Measurements from ENCODE around the gene BTBD2.
A peak's percentile ranks its signal among the peaks of the same experiment; 100 is the strongest.

Gene BTBD2

GRCh38 chr19:2048959-2049740, 33.6 kb upstream of the BTBD2 start:
- H3K27me3 ChIP-seq (ENCODE audit: low read depth, low read length) = no peaks in the 10 kb centered on the region
- H3K4me1 ChIP-seq (ENCODE audit: control insufficient read depth in 1 of 2, insufficient read depth in 2 of 2, low read length in 2 of 2) = peaks cover 21 to 68% of the 10 kb centered on the region in 2 donors
- H3K4me3 ChIP-seq (ENCODE audit: low read depth in 1 of 2, low read length in 2 of 2) = peak overlapping the region; percentile 80 to 99
- peak overlapping the region; percentile 80 for H3K27ac ChIP-seq (ENCODE audit: low read length)
- peaks cover 3 to 27% of the 10 kb centered on the region in 2 donors for H3K36me3 ChIP-seq (ENCODE audit: control insufficient read depth in 1 of 2, insufficient read depth in 2 of 2, low read length in 2 of 2)
- no peaks in the 10 kb centered on the region for H3K9me3 ChIP-seq (ENCODE audit: control insufficient read depth in 1 of 2, low read length in 2 of 2)

- peaks cover 21 to 75% of the 10 kb centered on the region in 2 donors for H3K4me1 ChIP-seq (ENCODE audit: control insufficient read depth in 1 of 2, insufficient read depth in 2 of 2, low read length in 2 of 2)
- no peaks in the 10 kb centered on the region for H3K27me3 ChIP-seq (ENCODE audit: low read depth, low read length)
- H3K36me3 ChIP-seq (ENCODE audit: control insufficient read depth in 1 of 2, insufficient read depth in 2 of 2, low read length in 2 of 2) = peaks cover 3 to 29% of the 10 kb centered on the region in 2 donors
Observed at GRCh38 chr19:2048104-2048958, 32.8 kb upstream of the BTBD2 start.

GRCh38 chr19:2047449-2048103, 32.1 kb upstream of the BTBD2 start:
- Histone ChIP-seq H3K36me3 (ENCODE audit: control insufficient read depth in 1 of 2, insufficient read depth in 2 of 2, low read length in 2 of 2) (peaks cover 3 to 37% of the 10 kb centered on the region in 2 donors), H3K9me3 (ENCODE audit: control insufficient read depth in 1 of 2, low read length in 2 of 2) (no peaks in the 10 kb centered on the region), H3K27ac (ENCODE audit: low read length) (no peak overlapping the region), H3K27me3 (ENCODE audit: low read depth, low read length) (no peaks in the 10 kb centered on the region), H3K4me1 (ENCODE audit: control insufficient read depth in 1 of 2, insufficient read depth in 2 of 2, low read length in 2 of 2) (peaks cover 21 to 82% of the 10 kb centered on the region in 2 donors), H3K4me3 (ENCODE audit: low read depth in 1 of 2, low read length in 2 of 2) (peak overlapping the region in 1 of 2 donors; percentile 99)

More at GRCh38 chr19:2048104-2048958, 32.8 kb upstream of the BTBD2 start:
- Histone ChIP-seq H3K27ac (ENCODE audit: low read length) (no peak overlapping the region), H3K9me3 (ENCODE audit: control insufficient read depth in 1 of 2, low read length in 2 of 2) (no peaks in the 10 kb centered on the region), H3K4me3 (ENCODE audit: low read depth in 1 of 2, low read length in 2 of 2) (peak overlapping the region; percentile 80 to 99)

- Histone ChIP-seq H3K27me3 (ENCODE audit: low read depth, low read length) (no peaks in the 10 kb centered on the region), H3K4me1 (ENCODE audit: control insufficient read depth in 1 of 2, insufficient read depth in 2 of 2, low read length in 2 of 2) (peaks cover 21 to 83% of the 10 kb centered on the region in 2 donors), H3K4me3 (ENCODE audit: low read depth in 1 of 2, low read length in 2 of 2) (no peak overlapping the region), H3K27ac (ENCODE audit: low read length) (no peak overlapping the region), H3K9me3 (ENCODE audit: control insufficient read depth in 1 of 2, low read length in 2 of 2) (no peaks in the 10 kb centered on the region), H3K36me3 (ENCODE audit: control insufficient read depth in 1 of 2, insufficient read depth in 2 of 2, low read length in 2 of 2) (peaks cover 3 to 38% of the 10 kb centered on the region in 2 donors)
Observed at GRCh38 chr19:2047076-2047448, 31.5 kb upstream of the BTBD2 start.

GRCh38 chr19:2046046-2046907, 30.8 kb upstream of the BTBD2 start:
- Histone ChIP-seq H3K27me3 (ENCODE audit: low read depth, low read length) (no peaks in the 10 kb centered on the region), H3K27ac (ENCODE audit: low read length) (no peak overlapping the region), H3K9me3 (ENCODE audit: control insufficient read depth in 1 of 2, low read length in 2 of 2) (no peaks in the 10 kb centered on the region), H3K4me1 (ENCODE audit: control insufficient read depth in 1 of 2, insufficient read depth in 2 of 2, low read length in 2 of 2) (peaks cover 19 to 82% of the 10 kb centered on the region in 2 donors), H3K36me3 (ENCODE audit: control insufficient read depth in 1 of 2, insufficient read depth in 2 of 2, low read length in 2 of 2) (peaks cover 3 to 41% of the 10 kb centered on the region in 2 donors), H3K4me3 (ENCODE audit: low read depth in 1 of 2, low read length in 2 of 2) (no peak overlapping the region)

- Histone ChIP-seq H3K27ac (ENCODE audit: low read length) (no peak overlapping the region), H3K9me3 (ENCODE audit: control insufficient read depth in 1 of 2, low read length in 2 of 2) (no peaks in the 10 kb centered on the region), H3K27me3 (ENCODE audit: low read depth, low read length) (no peaks in the 10 kb centered on the region), H3K36me3 (ENCODE audit: control insufficient read depth in 1 of 2, insufficient read depth in 2 of 2, low read length in 2 of 2) (peaks cover 8 to 48% of the 10 kb centered on the region in 2 donors), H3K4me1 (ENCODE audit: control insufficient read depth in 1 of 2, insufficient read depth in 2 of 2, low read length in 2 of 2) (peaks cover 23 to 89% of the 10 kb centered on the region in 2 donors), H3K4me3 (ENCODE audit: low read depth in 1 of 2, low read length in 2 of 2) (no peak overlapping the region)
Observed at GRCh38 chr19:2045501-2046045, 30.1 kb upstream of the BTBD2 start.

GRCh38 chr19:2044709-2045500, 29.4 kb upstream of the BTBD2 start:
- no peaks in the 10 kb centered on the region for H3K9me3 ChIP-seq (ENCODE audit: control insufficient read depth in 1 of 2, low read length in 2 of 2)
- no peak overlapping the region for H3K4me3 ChIP-seq (ENCODE audit: low read depth in 1 of 2, low read length in 2 of 2)
- H3K36me3 ChIP-seq (ENCODE audit: control insufficient read depth in 1 of 2, insufficient read depth in 2 of 2, low read length in 2 of 2) = peaks cover 13 to 55% of the 10 kb centered on the region in 2 donors
- peak overlapping the region; percentile 31 for H3K27ac ChIP-seq (ENCODE audit: low read length)
- no peaks in the 10 kb centered on the region for H3K27me3 ChIP-seq (ENCODE audit: low read depth, low read length)
- H3K4me1 ChIP-seq (ENCODE audit: control insufficient read depth in 1 of 2, insufficient read depth in 2 of 2, low read length in 2 of 2) = peaks cover 23 to 94% of the 10 kb centered on the region in 2 donors

- H3K36me3 ChIP-seq (ENCODE audit: control insufficient read depth in 1 of 2, insufficient read depth in 2 of 2, low read length in 2 of 2) = peaks cover 18 to 60% of the 10 kb centered on the region in 2 donors
- no peaks in the 10 kb centered on the region for H3K27me3 ChIP-seq (ENCODE audit: low read depth, low read length)
- no peak overlapping the region for H3K4me3 ChIP-seq (ENCODE audit: low read depth in 1 of 2, low read length in 2 of 2)
- peaks cover 23 to 88% of the 10 kb centered on the region in 2 donors for H3K4me1 ChIP-seq (ENCODE audit: control insufficient read depth in 1 of 2, insufficient read depth in 2 of 2, low read length in 2 of 2)
- H3K9me3 ChIP-seq (ENCODE audit: control insufficient read depth in 1 of 2, low read length in 2 of 2) = no peaks in the 10 kb centered on the region
- H3K27ac ChIP-seq (ENCODE audit: low read length) = no peak overlapping the region
Observed at GRCh38 chr19:2043961-2044708, 28.6 kb upstream of the BTBD2 start.

- peaks cover 17 to 79% of the 10 kb centered on the region in 2 donors for H3K4me1 ChIP-seq (ENCODE audit: control insufficient read depth in 1 of 2, insufficient read depth in 2 of 2, low read length in 2 of 2)
- H3K36me3 ChIP-seq (ENCODE audit: control insufficient read depth in 1 of 2, insufficient read depth in 2 of 2, low read length in 2 of 2) = peaks cover 20 to 66% of the 10 kb centered on the region in 2 donors
- H3K27me3 ChIP-seq (ENCODE audit: low read depth, low read length) = no peaks in the 10 kb centered on the region
- no peaks in the 10 kb centered on the region for H3K9me3 ChIP-seq (ENCODE audit: control insufficient read depth in 1 of 2, low read length in 2 of 2)
- H3K4me3 ChIP-seq (ENCODE audit: low read depth in 1 of 2, low read length in 2 of 2) = peak overlapping the region in 1 of 2 donors; percentile 51
- peak overlapping the region; percentile 85 for H3K27ac ChIP-seq (ENCODE audit: low read length)
Observed at GRCh38 chr19:2043251-2043641, 27.7 kb upstream of the BTBD2 start.
